8988T (cell line): ENCODE data around the gene TASOR2.

ENCODE experiments used
- DNase-seq: peaks from one replicate; pipeline ENCODE4 v3.0.0; 2011

TASOR2 gene

DNA sequence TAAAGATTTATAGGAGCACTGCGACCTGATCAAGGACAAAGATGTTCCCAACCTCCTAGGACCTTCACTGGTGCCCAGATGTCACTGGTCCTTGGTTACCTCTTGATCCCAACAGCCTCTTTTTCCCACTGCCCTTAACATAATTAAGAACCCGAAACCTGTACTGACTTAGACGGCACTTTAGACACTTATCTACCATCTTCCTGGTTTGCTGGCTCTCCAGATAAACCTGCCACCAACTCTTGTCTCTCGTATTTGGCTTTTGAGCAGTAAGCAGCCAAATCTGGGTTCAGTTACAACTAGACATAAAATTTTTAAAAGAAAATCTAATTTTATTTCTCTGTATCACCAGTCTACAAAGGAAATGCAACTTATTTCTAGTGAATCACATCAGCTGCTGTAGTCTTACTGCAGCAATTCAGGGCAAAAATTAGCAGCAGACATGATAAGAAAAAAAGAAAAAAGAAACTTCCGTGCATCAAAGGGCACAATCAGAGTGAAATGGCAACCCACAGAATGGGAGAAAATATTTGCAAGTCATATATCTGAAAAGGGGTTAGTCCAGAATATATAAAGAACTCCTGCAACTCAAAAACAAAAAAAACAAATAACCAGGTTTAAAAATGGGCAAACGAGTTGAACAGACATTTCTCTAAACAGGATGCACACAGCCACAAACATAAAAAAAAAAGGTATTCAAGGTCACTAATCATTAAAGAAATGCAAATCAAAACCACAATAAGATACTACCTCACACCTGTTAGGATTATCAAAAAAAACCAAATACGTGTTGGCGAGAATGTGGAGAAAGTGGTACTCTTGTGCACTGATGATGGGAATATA, 27.7 kb upstream of the TASOR2 start:
- no peak for DNase-seq

DNA sequence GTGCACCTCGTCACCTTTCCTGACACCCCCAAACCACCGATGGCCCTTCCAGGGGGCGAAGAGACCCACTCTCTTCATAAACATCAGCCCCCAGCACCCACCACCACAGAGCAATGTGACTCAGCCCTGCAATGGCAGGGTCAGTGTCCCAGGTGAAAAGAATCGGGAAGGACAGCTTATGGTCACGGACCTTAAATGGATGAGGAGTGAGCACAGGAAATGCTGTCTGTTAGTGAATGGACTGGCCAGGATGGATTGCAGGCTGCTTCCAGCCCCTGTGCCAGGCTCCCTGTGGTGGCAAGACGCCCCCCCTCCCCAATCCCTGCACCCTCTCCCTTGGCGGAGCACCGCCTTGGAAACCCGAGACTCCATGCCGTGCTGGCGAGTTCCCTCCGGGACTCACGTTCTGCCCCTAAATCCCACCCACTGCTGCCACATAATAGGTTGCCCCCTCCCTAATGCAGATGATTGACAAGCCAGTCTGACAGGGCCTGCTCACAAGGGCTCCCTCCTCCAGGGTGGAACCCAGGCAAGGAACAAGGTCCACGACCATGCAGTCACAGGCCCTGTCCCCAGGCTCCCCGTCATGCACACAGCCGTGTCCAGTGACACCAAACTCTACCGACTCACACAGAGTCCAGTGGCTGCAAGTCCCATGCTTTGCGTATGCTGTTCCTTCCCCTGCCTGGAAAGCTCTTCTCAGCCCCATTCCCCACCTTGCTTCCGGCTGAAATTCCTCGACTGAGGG, 25.6 kb upstream of the TASOR2 start:
- DNase-seq = no peak

- DNase-seq = peak; percentile 42
Observed at GRCh38 chr10:5659702-5660528, 24.7 kb upstream of the TASOR2 start.

GRCh38 chr10:5661043-5661442, 23.6 kb upstream of the TASOR2 start:
- no peak for DNase-seq

- no peak for DNase-seq
Observed at GRCh38 chr10:5662708-5663579, 21.7 kb upstream of the TASOR2 start.

DNA sequence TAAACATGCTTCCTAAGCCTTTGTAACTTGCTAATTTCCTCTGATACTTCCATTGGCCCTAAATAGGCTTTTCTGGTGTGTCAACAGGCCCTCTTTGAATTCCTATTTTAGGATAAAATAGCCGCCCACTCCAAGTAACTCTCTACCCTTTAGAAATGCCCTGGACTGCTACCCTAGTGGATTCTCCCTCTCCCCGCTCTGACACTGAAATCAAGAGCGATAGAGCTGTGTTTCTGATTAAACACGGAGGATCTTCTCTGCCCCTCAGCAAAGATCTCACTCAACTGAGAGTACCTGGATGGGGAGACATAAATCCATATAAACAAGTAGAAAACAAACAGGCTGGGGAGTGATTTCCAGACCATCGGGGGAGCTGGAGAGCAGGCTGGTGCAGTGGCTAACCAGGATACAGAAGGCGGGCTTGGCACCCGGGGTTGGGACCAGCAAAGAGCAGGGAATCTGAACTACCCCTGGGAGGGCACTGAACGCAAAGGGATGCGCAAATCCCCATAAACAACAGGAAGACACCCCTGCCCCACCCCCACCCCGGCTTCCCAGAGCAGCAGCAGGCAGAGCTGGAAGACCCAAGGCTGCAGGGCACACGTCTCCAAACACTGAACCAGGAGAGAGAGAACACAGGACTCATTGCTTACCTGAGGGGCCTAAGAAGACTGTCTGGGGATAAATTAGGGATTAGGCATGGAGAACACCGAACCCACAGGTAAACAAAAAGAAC, 20.8 kb upstream of the TASOR2 start:
- DNase-seq = no peak

DNA sequence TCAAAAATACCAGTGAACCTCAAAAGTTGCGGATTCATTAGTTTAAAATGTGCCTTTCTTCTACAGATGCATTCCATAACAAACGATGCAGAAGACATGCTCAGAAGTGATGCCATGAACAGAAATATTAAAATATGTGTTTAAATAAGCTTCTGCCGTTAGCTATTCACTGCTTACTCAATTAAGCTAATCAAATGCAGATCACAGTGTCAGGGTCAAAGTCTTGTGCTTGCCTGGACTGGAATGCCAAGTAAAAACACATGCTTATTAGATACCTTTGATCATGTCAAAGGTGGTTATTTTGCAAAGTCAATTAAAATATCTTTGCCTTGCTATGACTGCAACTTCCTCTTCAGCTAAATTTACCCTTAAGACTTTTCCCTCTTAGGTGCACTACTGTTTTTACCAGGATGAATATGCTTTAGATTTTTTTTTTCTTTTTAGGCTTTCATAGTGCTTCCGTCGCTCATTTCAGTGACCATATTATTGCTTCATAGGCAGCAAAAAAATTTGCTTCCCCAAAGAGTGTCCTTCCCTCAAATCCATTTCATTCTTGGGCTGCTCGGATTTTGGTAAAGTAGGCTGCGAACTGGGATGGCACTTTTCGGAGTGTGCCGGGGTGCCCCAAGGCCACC, 19.1 kb upstream of the TASOR2 start:
- DNase-seq = no peak

DNA sequence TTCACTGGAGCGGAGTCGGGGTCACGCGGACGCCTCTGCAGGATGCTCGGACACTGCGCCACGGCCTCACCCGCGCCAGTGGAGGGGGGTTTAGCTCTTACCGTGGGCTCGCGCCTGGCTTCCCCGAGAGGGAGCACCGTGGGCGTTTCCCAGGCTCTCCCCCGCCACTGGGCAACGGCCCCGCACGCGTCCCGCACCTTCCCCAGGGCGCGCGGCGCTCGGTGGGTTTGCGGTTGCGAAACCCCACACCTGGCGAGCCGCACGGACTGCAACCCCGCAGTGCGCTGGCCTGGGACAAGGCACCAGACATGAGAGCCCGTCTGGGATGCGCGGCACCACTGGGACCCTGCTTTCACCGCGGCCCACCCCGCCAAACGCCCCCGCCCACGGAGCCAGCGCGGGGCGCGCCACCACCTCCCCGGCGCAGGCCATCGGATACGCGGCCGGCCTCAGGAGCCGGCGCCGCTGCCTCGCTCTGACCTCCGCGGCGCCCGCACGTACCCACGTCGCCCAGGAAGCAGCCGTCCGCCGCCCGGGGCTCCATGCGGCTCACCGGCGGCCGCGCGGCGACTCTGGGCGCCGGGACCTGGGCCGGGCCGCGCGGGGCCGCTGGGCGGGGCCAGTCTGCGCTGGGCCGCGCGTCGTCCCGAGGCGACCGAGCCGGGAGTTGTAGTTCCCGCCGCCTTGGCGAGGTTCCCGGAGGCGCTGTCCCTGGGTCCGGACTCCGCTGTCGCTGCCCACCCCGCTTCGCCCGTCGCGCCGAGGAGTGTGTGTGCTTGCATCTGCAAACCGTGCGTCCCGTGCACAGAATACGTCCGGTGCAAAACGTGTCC, 18.4 kb upstream of the TASOR2 start, which contains the start of gene ASB13:
ASB13 (minus strand) TSS at position 588 of the 833 bp plus-strand sequence; CDS start at position 544, 44 bp downstream.
- DNase-seq = peak; percentile 87

DNA sequence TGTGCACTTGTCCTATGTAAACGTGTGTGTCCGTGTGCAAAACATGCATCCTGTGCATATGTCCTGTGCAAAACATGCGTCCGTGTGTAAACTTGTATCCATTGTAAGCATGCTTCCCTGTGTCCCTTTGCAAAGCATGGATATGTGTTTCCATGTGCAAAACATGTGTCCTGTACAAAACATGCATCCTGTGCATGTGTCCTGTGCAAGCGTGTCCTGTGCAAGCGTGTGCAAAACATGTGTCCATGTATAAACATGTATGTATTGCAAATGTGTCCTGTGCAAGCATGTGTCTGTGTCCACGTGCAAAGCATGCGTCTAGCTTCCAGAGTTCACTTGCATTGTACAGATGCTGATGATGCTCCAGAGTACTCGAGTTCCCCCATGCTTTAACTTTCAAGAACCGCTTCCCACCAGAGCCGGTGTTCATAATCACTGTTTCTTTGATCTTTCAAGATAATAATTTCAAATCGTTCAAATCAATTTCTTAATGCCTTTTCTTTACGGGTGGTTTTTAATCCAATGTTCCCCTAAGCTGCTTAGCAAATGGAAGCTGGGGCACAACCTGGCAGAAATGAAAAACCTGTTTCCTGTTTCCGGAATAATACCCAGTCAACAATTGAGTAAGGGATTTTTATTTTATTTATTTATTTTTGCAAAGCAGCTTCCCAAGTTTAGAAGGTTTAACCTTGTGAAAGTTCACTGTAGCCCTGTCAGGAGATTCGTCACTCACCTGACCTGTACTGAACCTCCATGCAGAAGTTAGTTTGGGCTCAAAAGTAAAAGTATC, 17.6 kb upstream of the TASOR2 start:
- no peak for DNase-seq

GRCh38 chr10:5668429-5668828, 16.2 kb upstream of the TASOR2 start:
- DNase-seq = no peak

DNA sequence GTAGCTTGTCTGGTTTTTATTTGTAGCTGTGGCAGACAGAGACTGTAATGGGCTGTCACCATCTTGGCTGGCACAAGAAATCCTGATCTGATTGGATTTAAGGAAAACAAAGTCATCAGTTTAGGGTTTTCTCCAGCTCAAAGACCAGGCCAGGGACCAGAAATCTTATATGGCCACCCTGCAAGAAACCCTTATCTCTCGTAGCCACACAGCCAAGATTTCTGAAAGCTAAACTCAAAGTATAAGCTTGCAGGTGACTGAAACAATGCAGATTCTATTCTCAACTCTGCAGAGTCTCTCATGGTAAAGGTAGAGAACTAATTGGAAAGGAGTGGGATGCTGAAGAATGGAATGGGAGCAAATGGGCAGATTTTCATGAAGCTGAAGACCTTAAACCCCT, 15.0 kb upstream of the TASOR2 start:
- DNase-seq = no peak

GRCh38 chr10:5670662-5671375, 13.8 kb upstream of the TASOR2 start:
- DNase-seq = no peak

- DNase-seq = no peak
Observed at GRCh38 chr10:5678397-5679036, 6.1 kb upstream of the TASOR2 start.

DNA sequence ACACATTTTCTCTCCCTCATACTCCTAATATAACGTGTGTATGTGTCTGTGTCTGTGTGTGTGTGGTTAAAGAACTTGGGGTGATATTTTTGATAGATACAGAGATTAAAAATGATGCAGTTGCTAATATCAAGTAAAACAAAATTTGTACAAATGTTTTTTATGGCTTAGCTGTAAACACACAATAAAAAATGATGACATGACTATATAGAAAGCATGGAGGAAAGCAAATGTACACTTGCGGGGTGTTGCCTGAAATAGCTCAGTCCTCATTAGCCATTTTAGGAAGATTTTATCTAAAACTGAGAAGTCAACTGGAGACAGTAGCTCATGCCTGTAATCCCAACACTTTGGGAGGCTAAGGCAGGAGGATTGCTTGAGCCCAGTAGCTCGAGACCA, 5.6 kb upstream of the TASOR2 start:
- DNase-seq = no peak

- DNase-seq = no peak
Observed at GRCh38 chr10:5679606-5680005, 5.0 kb upstream of the TASOR2 start.

DNA sequence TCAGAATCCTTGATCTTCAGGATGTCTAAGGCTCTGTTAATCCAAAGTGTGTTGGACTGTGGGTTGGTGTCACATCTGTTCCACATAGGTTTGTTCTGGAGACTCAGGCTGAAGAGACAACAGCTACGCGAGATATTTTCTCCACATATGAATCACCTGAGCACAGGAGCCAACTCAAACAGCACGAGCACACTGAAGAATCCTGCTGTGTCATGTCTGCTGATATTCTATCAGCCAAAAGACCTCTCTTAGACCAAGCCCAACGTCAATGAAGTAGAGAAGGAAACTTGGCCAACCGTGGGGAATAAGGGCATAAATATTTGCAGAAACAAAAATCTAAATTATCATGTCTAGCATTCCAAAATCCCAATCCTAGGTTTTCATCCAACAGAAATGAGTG, 2.7 kb upstream of the TASOR2 start:
- no peak for DNase-seq

DNA sequence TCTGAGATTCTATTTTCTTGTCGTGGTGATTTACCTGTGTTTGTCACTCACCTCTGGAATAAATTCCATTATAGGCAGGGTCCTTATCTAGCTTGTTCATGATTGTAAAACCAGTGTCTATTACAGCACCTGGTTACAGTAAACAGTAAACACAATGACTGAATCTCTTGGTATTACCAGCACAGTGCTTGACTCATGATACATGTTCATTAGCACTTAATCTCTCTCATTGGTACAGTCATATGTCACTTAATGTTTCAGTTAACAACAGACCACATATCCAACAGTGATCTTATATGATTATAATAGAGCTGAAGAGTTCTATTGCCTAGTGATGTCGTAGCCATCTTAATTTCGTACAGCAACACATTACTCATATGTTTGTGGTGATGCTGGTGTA, 1.6 kb upstream of the TASOR2 start:
- no peak for DNase-seq
